HEK293 (cell line): ENCODE data around the gene CFAP97D2.

Experiments
- CTCF ChIA-PET: fragments of 350-600 bp; formaldehyde crosslinking; extraction: SDS; loops from one replicate; lab custom pipeline; 2021; ENCODE audit warnings: antibody characterized with exemption; lab: Yijun Ruan, JAX
- POLR2A ChIA-PET: fragments of 300-600 bp; formaldehyde crosslinking; extraction: SDS; loops from one replicate; lab custom pipeline; 2020; ENCODE audit warnings: antibody characterized with exemption, inconsistent platforms; lab: Yijun Ruan, JAX
- H3K27ac ChIP-seq: fragments of 200-500 bp; sonication (Bioruptor generic); 2 replicates; pipeline ENCODE4 v1.5.1; 2014; ENCODE audit warnings: low read depth, low read length, control low read depth, inconsistent platforms; ENCODE audit errors: extremely low read depth
- H3K36me3 ChIP-seq, 2 experiments: fragments of 200-500 bp in 1 of 2; sonication (Bioruptor generic) in 1 of 2; 1 replicate in 1 of 2; 2 replicates in 1 of 2; pipeline ENCODE4 v1.5.1; 2014 to 2017; ENCODE audit warnings: inconsistent platforms in 2 of 2, low read length in 2 of 2; ENCODE audit not compliant: control insufficient read depth in 2 of 2, insufficient read depth in 1 of 2
- H3K4me1 ChIP-seq: fragments of 200-500 bp; sonication (Bioruptor generic); 2 replicates; pipeline ENCODE4 v1.5.1; 2014; ENCODE audit warnings: mild to moderate bottlenecking, low read length, inconsistent platforms; ENCODE audit not compliant: control insufficient read depth, insufficient read depth
- H3K4me3 ChIP-seq: 2 replicates; pipeline ENCODE4 v1.5.1; 2011; ENCODE audit warnings: low read depth, mild to moderate bottlenecking, control low read depth, low read length, moderate library complexity
- H3K9me3 ChIP-seq: fragments of 200-500 bp; sonication (Bioruptor generic); 2 replicates; pipeline ENCODE4 v1.5.1; 2014; ENCODE audit warnings: low read depth, low read length, inconsistent platforms; ENCODE audit not compliant: control insufficient read depth, insufficient read depth
- FEZF1 ChIP-seq: fragments of 450-650 bp; formaldehyde crosslinking; IDR thresholded peaks from 2 replicates; pipeline ENCODE4 v1.5.1; 2016; ENCODE audit warnings: missing biosample characterization, missing genetic modification characterization
- HOXA7 ChIP-seq: sonication (generic); formaldehyde crosslinking; IDR thresholded peaks from 2 replicates; pipeline ENCODE4 v1.8.1; 2022; ENCODE audit warnings: missing genetic modification reagents, borderline replicate concordance
- KLF16 ChIP-seq: fragments of 450-650 bp; formaldehyde crosslinking; IDR thresholded peaks from 2 replicates; pipeline ENCODE4 v1.5.1; 2017; ENCODE audit warnings: missing biosample characterization, missing genetic modification characterization
- MYNN ChIP-seq: fragments of 450-650 bp; formaldehyde crosslinking; IDR thresholded peaks from 2 replicates; pipeline ENCODE4 v1.5.1; 2016; ENCODE audit warnings: missing biosample characterization, missing genetic modification characterization, borderline replicate concordance
- PRDM4 ChIP-seq: fragments of 450-650 bp; formaldehyde crosslinking; IDR thresholded peaks from 2 replicates; pipeline ENCODE4 v1.5.1; 2017; ENCODE audit warnings: missing biosample characterization, missing genetic modification characterization
- SP2 ChIP-seq: fragments of 450-650 bp; formaldehyde crosslinking; IDR thresholded peaks from 2 replicates; pipeline ENCODE4 v1.5.1; 2016; ENCODE audit warnings: missing biosample characterization, missing genetic modification characterization
- TSHZ1 ChIP-seq: fragments of 450-650 bp; formaldehyde crosslinking; IDR thresholded peaks from 2 replicates; pipeline ENCODE4 v1.5.1; 2016; ENCODE audit warnings: missing biosample characterization, missing genetic modification characterization, borderline replicate concordance
- ZNF112 ChIP-seq: fragments of 450-650 bp; formaldehyde crosslinking; IDR thresholded peaks from 2 replicates; pipeline ENCODE4 v1.5.0; 2017; ENCODE audit warnings: missing biosample characterization, missing genetic modification characterization
- ZNF140 ChIP-seq: fragments of 450-650 bp; formaldehyde crosslinking; IDR thresholded peaks from 2 replicates; pipeline ENCODE4 v1.5.1; 2016; ENCODE audit warnings: missing biosample characterization, missing genetic modification characterization
- ZNF175 ChIP-seq: fragments of 450-650 bp; formaldehyde crosslinking; IDR thresholded peaks from 2 replicates; pipeline ENCODE4 v1.5.1; 2016; ENCODE audit warnings: missing biosample characterization, missing genetic modification characterization
- ZNF211 ChIP-seq: fragments of 450-650 bp; formaldehyde crosslinking; IDR thresholded peaks from 2 replicates; pipeline ENCODE4 v1.5.1; 2016; ENCODE audit warnings: low read depth, missing biosample characterization, missing genetic modification characterization
- ZNF311 ChIP-seq: fragments of 450-650 bp; formaldehyde crosslinking; IDR thresholded peaks from 2 replicates; pipeline ENCODE4 v1.5.1; 2017; ENCODE audit warnings: missing biosample characterization, missing genetic modification characterization, borderline replicate concordance
- ZNF341 ChIP-seq: fragments of 450-650 bp; formaldehyde crosslinking; IDR thresholded peaks from 2 replicates; pipeline ENCODE4; 2016; ENCODE audit warnings: low read depth, missing biosample characterization, missing genetic modification characterization
- ZNF404 ChIP-seq: fragments of 450-650 bp; formaldehyde crosslinking; IDR thresholded peaks from 2 replicates; pipeline ENCODE4 v1.5.1; 2017; ENCODE audit warnings: missing biosample characterization, missing genetic modification characterization
- ZNF501 ChIP-seq: fragments of 450-650 bp; formaldehyde crosslinking; IDR thresholded peaks from 2 replicates; pipeline ENCODE4 v1.5.1; 2016; ENCODE audit warnings: missing biosample characterization, missing genetic modification characterization
- ZNF544 ChIP-seq: fragments of 450-650 bp; formaldehyde crosslinking; IDR thresholded peaks from 2 replicates; pipeline ENCODE4 v1.5.0; 2017; ENCODE audit warnings: missing biosample characterization, missing genetic modification characterization
- ZNF580 ChIP-seq: fragments of 450-650 bp; formaldehyde crosslinking; IDR thresholded peaks from 2 replicates; pipeline ENCODE4 v1.5.1; 2016; ENCODE audit warnings: missing biosample characterization, missing genetic modification characterization
- ZNF621 ChIP-seq: fragments of 450-650 bp; formaldehyde crosslinking; IDR thresholded peaks from 2 replicates; pipeline ENCODE4 v1.5.1; 2017; ENCODE audit warnings: missing biosample characterization, missing genetic modification characterization
- ZNF701 ChIP-seq: fragments of 450-650 bp; formaldehyde crosslinking; IDR thresholded peaks from 2 replicates; pipeline ENCODE4 v1.5.1; 2016; ENCODE audit warnings: missing biosample characterization, missing genetic modification characterization
- ZNF747 ChIP-seq: fragments of 450-650 bp; formaldehyde crosslinking; IDR thresholded peaks from 2 replicates; pipeline ENCODE4 v1.5.1; 2016; ENCODE audit warnings: missing biosample characterization, missing genetic modification characterization
- ZNF768 ChIP-seq: fragments of 450-650 bp; formaldehyde crosslinking; IDR thresholded peaks from 2 replicates; pipeline ENCODE4 v1.5.1; 2018; ENCODE audit warnings: missing biosample characterization, mild to moderate bottlenecking, missing genetic modification characterization
- ZSCAN18 ChIP-seq: fragments of 450-650 bp; formaldehyde crosslinking; IDR thresholded peaks from 2 replicates; pipeline ENCODE4 v1.5.1; 2016; ENCODE audit warnings: missing biosample characterization, missing genetic modification characterization
- TF ChIP-seq, protein P1 (sequence below): fragments of 450-650 bp; formaldehyde crosslinking; IDR thresholded peaks from 2 replicates; pipeline ENCODE4 v1.5.1; 2016; ENCODE audit warnings: missing biosample characterization, missing genetic modification characterization
- TF ChIP-seq, protein P2 (sequence below): fragments of 450-650 bp; formaldehyde crosslinking; IDR thresholded peaks from 2 replicates; pipeline ENCODE4 v1.5.0; 2017; ENCODE audit warnings: missing biosample characterization, missing genetic modification characterization, borderline replicate concordance

CFAP97D2 gene

DNA sequence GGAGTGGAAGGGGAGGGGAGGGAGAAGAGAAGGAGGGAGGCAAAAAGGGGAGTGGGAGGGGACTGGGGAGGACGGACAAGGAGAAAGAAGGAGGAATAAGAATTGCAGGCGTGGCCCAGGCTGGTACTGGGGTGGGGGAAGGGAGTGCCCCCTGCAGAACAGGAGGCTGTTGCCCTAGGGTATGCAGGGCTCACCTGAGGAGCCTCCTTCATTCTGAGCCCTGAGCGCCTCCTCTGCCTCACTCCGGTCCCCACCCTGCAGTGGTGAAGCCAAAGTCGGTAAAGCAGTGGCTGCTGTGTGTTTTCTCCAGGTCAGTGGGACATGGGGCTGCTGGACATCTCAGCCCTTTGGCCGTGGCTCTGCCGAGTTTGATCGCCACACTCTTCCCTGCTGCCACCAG is 46.6 kb downstream of the CFAP97D2 start:
- CTCF ChIA-PET: interaction anchor here (0.6 to 1.7 kb wide), 4 partner anchors 14 to 83 kb away, joined by 3 to 5 read pairs (median 4); no protein-coding TSS in a partner anchor
- TF ChIP-seq ZNF140 (tag by site-specific recombination) (no peak), ZNF112 (tag by site-specific recombination) (no peak), ZNF621 (tag by site-specific recombination) (no peak), ZNF580 (no peak), ZSCAN18 (tag by site-specific recombination) (no peak), TSHZ1 (tag by site-specific recombination) (no peak), SP2 (no peak), ZNF175 (tag by site-specific recombination) (no peak), ZNF768 (no peak), PRDM4 (no peak), KLF16 (tag by site-specific recombination) (no peak), ZNF544 (no peak)
- TF ChIP-seq, protein P1, sequence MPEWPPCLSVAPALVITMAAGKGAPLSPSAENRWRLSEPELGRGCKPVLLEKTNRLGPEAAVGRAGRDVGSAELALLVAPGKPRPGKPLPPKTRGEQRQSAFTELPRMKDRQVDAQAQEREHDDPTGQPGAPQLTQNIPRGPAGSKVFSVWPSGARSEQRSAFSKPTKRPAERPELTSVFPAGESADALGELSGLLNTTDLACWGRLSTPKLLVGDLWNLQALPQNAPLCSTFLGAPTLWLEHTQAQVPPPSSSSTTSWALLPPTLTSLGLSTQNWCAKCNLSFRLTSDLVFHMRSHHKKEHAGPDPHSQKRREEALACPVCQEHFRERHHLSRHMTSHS (tag by site-specific recombination): no peak
- TF ChIP-seq, protein P2, sequence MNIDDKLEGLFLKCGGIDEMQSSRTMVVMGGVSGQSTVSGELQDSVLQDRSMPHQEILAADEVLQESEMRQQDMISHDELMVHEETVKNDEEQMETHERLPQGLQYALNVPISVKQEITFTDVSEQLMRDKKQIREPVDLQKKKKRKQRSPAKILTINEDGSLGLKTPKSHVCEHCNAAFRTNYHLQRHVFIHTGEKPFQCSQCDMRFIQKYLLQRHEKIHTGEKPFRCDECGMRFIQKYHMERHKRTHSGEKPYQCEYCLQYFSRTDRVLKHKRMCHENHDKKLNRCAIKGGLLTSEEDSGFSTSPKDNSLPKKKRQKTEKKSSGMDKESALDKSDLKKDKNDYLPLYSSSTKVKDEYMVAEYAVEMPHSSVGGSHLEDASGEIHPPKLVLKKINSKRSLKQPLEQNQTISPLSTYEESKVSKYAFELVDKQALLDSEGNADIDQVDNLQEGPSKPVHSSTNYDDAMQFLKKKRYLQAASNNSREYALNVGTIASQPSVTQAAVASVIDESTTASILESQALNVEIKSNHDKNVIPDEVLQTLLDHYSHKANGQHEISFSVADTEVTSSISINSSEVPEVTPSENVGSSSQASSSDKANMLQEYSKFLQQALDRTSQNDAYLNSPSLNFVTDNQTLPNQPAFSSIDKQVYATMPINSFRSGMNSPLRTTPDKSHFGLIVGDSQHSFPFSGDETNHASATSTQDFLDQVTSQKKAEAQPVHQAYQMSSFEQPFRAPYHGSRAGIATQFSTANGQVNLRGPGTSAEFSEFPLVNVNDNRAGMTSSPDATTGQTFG: no peak
- TF ChIP-seq, all 188 proteins: peak for 0

GRCh38 chr13:114226088-114226487 is 47.0 kb downstream of the CFAP97D2 start:
- CTCF ChIA-PET: interaction anchor here (0.6 to 1.7 kb wide), 8 partner anchors 14 to 576 kb away, joined by 3 to 5 read pairs (median 3); no protein-coding TSS in a partner anchor
- Histone ChIP-seq H3K4me3 (no peak overlapping the region), H3K36me3 (no peaks in the 10 kb centered on the region), H3K27ac (no peak overlapping the region), H3K9me3 (no peaks in the 10 kb centered on the region)
- TF ChIP-seq ZNF544: no peak
- no peak for TF ChIP-seq ZNF311 (tag by site-specific recombination)
- TF ChIP-seq FEZF1: no peak
- no peak for TF ChIP-seq ZNF747
- TF ChIP-seq ZNF701: no peak
- TF ChIP-seq MYNN (tag by site-specific recombination): no peak
- TF ChIP-seq HOXA7 (CRISPR knock-in tag): no peak
- no peak for TF ChIP-seq ZNF341
- TF ChIP-seq ZNF501: no peak
- TF ChIP-seq ZNF404: no peak
- TF ChIP-seq ZNF211: no peak
- TF ChIP-seq, protein P1 (tag by site-specific recombination): no peak
- TF ChIP-seq, all 188 proteins: peak for 0
- no peaks in the 10 kb centered on the region for H3K4me1 ChIP-seq
- POLR2A ChIA-PET: no interaction called here

More for the DNA sequence above, 46.6 kb downstream of the CFAP97D2 start:
- POLR2A ChIA-PET: no interaction called here
- Histone ChIP-seq H3K4me3 (no peak overlapping the region), H3K27ac (no peak overlapping the region), H3K36me3 (no peaks in the 10 kb centered on the region), H3K9me3 (no peaks in the 10 kb centered on the region), H3K4me1 (no peaks in the 10 kb centered on the region)
